ENCODE results near the gene NUDT21.
"Not testable (repeated sequence)": the region's sequence is repeated elsewhere in the genome, so short reads cannot be mapped to it uniquely, and the experiment has no call there.

NUDT21 gene

DNA sequence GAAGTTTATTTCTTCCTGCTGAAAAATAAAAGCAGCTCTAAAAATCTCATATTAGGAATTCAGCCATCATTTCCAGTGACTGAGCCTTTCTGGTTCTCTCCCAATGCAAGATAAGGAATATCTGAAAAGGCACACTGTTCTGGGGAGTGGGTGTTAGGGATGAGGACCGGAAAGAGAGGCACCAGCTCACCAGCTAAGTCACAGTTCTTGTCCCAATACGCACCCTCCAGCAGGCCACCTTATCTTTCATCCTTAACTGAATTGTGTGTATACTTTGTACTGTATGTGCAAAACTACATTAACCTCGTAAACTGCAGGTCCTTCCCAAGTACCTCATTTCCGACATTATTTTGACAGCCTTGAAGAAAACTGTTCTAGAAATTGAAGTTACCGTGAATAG lies 36.8 kb downstream of the NUDT21 start:
- DNase-seq = peak; percentile 9

DNA sequence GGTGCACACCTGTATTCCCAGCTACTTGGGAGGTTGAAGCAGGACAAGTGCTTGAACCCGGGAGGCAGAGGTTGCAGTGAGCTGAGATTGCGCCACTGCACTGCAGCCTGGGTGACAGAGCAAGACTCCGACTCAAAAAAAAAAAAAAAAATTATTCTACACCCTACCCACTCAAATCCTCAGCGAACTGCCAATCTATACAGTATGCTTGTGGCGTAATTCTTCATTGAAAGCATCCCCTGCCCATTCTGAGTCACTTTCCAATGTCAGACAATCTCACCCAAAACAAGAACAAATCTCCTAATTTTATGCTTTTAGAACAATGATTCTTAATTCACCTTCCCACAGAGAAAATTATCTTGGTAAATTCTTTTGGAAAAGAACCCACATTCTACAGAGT lies 37.8 kb downstream of the NUDT21 start:
- DNase-seq = no peak

DNA sequence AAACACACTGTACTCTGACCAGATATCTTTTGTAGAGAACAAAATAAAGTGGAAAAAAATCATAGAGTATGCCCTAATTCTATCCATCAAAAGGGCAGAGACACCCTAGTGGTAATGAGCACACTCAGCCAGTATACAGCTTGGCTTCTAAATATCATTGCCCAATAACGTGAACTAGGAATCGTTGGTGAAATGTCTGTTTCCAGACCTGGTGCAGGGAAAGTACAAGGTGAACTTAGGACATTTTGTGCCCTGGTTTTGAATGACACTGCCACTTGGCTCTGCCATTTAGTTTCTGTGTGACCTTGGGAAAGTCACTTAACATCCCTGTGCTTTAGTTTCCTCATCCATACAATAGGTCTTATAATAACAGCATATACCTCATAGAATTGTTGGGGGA lies 39.5 kb downstream of the NUDT21 start:
- DNase-seq = no peak

DNA sequence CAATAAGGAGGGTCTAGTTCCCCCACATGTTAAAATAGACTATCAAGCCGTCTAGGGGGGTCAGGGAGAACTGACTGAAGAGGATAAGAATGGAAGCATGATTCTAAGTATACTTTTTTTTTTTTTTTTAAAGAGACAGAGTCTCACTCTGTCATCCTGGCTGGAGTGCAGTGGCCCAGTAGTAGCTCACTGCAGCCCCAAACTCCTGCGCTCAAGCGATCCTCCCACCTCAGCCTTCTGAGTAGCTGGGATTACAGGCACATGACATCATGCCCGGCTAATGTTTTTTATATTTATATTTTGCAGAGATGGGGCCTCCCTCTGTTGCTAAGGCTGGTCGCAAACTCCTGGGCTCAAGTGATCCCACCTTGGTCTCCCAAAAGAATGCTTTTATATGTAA lies 40.0 kb downstream of the NUDT21 start:
- DNase-seq = no peak

DNA sequence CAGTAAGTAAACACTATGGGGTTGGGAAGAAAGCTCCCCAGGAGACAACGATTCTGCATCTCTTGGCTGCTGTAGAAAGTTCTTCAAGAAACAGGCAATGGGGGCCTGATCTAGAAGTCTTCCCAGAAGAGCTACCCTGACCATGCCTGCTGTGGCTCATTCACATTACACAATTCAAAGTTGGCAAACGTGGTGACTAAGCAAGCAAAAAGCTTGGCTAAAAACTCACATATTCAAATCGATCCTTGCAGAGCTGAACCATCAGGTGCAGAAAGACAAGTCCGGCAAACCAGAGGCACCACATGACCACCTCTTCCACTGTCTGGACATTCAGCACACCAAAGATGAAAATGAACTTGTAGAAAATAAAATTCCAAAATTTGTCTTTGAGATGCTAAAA lies 41.9 kb downstream of the NUDT21 start:
- no peak for DNase-seq

DNA sequence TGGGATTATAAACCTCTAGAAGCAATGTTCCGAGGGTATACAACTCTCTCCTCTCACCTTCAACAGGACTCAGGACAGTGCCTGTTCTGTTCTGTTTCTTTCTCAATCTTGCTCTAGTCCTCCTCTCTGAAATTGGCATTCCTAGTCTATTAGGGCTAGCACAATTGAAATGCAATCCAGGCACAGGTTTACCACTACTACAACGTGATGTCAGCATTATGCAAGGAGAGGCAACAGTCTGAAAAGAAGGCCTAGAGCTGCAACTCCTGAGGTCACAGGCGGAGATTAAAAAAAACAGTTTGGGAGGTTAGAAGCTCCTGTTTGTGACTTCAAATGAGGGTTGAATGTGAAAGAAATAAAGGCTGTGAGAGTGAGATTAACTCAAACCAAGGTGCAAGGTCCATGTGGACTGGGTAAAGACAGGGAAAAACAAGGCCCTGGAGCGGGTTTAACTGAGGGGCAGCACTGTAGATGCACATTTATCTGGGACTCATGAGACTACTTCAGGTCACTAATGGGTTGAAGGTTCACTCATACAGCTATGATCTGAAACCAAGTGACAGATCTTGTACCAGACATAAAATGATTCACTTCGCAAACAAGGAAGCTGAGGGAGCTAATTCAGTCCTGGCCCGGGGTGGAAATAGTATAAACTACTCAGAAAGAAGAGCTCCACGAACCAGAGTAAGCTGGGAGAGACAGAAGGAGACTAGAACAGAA lies 42.6 kb downstream of the NUDT21 start:
- no peak for DNase-seq

DNA sequence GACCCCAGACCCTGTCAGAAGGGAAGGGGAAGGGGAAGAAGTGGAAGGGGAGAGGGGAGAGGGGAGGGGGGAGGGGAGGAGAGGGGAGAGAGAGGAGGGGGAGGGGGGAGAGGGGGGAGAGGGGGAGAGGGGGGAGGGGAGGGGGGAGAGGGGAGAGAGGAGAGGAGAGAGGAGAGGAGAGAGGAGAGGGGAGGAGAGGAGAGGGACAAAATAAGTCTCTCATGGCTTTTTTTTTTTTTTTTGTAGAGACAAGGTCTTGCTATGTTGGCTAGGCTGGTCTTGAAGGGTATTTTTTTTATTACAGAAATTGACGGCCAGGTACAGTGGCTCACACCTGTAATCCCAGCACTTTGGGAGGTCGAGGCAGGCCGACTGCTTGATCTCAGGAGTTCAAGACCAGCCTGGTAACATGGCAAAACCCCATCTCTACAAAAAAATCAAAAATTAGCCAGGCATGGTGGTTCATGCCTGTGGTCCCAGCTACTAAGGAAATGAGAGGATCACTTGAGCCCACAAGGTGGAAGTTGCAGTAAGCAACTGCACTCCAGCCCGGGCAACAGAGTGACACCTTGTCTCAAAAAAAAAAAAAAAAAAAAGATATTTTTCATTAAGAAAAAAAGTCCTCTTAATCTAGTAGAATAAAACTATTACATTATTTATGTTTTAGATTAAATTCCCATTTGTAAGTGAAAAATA lies 45.0 kb downstream of the NUDT21 start:
- no peak for DNase-seq

DNA sequence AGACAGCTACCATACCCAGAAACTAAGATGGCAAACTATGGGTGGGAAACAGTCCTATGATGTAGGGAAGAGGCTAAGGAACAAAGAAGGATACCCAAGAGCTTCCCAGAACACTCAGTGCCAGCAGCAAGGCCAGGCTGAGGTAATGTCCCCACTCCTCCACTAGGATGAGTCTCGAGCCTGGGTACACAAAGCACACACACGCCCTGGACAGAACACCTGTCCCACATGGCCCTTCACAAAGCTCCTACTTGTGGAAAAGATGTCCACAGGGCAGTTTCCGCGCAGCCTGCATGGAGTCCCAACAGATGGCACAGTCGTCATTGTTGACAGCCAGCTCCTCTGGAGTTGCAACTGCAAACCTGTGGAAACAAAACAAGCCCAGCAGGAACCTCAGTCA lies 49.6 kb downstream of the NUDT21 start:
- no peak for DNase-seq

DNA sequence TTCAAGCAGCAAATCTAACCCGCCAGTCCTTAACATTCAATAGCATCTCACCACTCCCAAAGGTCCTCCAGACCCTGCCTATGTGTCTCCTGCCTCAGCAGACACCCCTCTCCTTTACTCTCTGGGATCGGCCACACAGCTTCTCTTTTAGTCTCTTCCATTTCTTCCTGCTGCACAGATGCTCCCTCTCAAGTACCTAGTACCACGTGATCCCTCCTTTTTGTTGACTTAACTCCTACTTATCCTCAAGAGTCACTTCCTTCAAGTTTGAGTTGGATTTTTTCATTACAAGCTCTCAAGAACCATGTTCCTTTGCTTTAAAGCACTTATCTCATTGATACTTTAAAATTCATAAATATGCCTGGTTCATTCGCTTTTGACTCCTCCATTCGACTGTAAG lies 50.7 kb downstream of the NUDT21 start:
- DNase-seq = no peak

DNA sequence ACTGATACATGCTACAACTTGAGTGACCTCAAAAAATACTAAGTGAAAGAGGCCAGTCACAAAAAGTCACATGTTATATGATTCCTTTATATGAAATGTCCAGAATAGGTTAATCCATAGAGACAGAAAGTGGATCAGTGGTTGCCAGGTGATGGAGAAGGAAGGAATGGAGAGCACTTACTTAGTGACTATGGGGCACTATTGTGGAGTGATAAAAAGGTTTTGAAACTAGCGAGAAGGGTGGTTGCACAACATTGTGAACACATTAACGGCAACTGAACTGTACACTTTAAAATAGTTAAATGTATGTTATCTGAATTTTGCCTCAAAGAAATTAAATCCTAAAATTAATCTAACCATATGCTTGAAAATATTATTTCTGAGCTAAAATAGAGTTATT lies 51.6 kb downstream of the NUDT21 start:
- DNase-seq = no peak

DNA sequence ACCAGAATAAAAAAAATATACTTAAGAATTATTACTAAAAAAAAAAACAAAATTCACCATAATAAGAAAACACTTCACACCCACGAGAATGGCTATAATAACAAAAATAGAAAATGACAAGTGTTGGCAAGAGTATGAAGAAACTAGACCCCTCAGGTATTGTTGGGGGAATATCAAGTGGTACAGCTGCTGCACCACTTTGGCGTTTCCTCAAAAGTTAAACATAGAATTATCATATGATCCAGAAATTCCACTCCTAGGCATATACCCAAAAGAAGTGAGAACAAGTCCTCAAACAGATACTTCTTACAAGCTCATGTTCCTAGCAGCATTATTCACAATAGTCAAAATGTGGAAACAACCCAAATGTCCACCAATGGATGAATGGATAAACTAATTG lies 52.1 kb downstream of the NUDT21 start:
- DNase-seq = no peak

DNA sequence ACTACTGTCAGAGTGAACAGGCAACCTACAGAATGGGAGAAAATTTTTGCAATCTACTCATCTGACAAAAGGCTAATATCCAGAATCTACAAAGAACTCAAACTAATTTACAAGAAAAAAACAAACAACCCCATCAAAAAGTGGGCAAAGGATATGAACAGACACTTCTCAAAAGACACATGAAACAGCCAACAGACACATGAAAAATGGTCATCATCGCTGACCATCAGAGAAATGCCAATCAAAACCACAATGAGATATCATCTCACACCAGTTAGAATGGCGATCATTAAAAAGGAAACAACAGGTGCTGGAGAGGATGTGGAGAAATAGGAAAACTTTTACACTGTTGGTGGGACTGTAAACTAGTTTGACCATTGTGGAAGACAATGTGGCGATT lies 54.4 kb downstream of the NUDT21 start:
- not testable (repeated sequence) for DNase-seq

DNA sequence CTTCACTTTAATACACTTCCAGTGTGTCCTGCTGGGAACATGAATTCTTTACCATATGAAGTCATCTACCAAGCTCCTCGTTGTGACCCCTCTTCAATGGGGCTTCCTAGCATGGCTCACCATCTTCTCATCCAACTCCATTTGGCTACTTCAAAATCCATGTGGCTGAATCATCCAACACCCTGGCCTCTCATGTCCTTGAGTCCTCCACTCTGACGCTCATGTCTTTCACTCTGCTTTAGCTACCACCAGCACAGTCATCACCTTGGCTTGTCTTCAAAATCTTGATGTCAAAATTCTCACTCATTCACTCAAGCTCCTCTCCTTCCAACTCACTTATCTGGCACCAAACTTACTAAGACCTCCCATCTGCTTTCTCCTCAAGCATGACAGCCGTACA lies 61.6 kb downstream of the NUDT21 start:
- DNase-seq = no peak

DNA sequence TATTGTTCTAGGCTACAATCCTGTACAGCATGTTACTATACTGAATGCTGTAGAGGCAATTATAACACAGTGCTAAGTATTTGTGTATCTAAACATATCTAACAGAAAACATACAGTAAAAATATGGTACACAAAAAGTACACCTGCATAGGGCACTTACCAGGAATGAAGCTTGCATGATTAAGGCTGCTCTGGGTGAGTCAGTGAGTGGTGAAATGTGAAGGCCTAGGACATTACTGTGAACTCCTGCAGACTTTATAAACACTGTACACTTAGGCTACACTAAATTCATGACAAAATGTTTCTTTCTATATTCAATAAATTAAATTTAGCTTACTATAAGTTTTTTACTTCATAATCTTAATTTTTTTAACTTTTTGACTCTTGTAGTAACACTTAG lies 62.9 kb downstream of the NUDT21 start:
- no peak for DNase-seq

DNA sequence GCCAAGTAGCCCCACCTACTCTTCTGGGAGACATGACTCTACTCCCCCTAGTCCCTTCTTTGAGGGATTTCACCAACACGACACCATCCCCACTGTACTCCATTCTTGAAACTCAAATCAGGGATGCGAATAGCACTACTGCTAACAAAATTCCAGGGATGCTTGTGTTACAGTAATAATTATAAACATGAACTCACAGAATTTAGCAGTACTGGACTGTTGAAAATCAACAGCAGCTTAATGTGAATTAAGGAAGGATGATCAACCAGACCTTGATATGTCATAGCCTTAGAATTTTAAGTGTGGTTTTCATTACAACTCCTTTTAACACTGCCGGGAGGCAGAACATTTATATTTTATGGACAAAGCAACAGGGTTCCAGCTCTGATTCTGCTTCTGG lies 63.7 kb downstream of the NUDT21 start:
- DNase-seq = no peak

DNA sequence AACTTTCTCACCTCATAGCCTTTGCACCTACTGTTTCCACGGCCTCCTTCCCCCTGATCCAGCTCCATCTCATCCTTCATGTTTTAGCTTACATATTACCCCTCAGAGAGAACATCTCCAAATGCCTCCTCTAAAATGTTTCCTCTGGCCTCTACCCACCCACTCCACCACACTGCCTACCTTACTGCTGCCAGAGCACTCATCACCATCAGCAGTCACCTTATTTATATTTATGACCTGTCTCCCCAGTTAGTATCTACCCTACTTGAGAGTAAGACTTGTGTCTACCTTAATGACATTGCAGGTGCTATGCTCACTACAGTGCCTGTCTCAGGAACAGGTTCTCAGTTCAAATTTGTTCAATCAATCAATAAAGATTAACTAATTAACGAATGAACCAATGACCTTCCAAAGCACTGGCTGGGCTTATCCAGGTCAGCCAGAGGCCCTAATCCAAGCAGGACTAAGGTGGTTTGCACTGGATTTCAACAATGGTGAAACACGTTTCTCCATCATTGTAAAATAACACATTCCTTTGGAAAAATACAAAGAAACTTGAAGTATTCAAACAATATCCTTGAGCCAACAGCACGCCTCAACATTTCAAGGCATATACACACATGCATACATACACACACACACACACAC lies 66.9 kb downstream of the NUDT21 start:
- DNase-seq = no peak

DNA sequence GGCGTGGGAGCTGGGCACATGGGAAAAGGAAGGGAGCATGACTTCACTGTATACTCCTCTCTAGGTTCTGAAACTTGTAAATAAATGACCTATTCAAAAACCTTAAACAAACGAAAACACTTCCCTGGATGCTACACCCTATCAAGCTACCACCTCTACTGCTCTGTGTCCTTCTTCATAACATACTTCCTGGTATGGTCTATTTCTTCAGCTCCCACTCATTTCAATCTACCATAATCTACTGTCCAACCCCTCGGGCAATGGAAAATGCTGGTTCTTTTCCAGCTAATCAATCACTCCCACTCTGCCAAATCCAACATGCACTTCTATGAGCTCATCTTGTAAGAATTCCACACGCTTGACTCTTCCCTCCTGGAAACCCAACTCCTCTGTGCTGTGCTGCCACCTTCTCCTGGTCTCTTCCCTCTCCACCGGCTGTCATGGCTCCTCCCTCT lies 68.2 kb downstream of the NUDT21 start:
- no peak for DNase-seq

DNA sequence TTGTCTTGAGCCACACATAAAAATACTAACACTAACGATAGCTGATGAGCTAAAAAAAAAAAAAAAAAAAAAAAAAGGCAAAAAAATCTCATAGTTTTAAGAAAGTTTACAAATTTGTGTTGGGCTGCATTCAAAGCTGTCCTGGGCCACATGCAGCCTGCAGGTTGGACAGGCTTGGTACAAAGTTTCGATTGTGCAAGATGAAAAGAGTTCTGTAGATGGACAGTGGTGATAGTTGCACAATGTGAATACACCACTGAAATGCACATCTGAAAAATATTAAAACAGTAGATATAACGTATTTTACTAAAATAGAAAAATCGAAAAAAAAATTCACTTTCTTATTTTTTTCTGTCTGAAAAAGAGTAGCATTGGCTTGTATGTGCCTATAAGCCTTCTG lies 68.7 kb downstream of the NUDT21 start:
- DNase-seq = no peak

DNA sequence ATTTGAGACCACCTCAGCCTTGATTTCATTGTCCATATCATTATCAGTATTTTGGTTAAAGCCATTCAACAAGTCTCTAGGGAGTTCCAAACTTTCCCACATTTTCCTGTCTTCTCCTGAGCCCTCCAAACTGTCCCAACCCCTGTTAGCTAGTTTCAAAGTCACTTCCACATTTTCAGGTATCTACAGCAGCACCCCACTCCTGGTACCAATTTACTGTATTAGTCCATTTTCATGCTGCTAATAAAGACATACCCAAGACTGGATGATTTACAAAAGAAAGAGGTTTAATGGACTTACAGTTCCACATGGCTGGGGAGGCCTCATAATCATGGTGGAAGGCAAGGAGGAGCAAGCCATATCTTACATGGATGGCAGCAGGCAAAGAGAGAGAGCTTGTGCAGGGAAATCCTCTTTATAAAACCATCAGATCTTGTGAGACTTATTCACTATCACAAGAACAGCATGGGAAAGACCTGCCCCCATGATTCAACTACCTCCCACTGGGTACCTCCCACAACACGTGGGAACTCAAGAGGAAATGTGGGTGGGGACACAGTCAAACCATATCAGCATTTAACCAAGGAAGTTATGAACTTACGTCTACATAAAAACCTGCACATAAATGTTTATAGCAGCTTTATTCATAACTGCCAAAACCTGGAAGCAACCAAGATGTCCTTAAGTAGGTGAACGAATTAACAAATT lies 70.2 kb downstream of the NUDT21 start:
- DNase-seq = not testable (repeated sequence)
